B cell (primary cell): ENCODE data around the gene ZNF33B.

ENCODE experiments used
- CTCF ChIP-seq: fragments of 200-600 bp; IDR thresholded peaks from one replicate; pipeline ENCODE4 v1.8.0; 2022; ENCODE audit warnings: antibody characterized with exemption, mild to moderate bottlenecking
- EZH2 ChIP-seq: IDR thresholded peaks from 2 replicates; pipeline ENCODE4 v1.6.1; 2012; ENCODE audit warnings: borderline replicate concordance, low read depth, mild to moderate bottlenecking, moderate library complexity, low read length; ENCODE audit not compliant: insufficient read depth, poor library complexity, severe bottlenecking

GRCh38 chr10:42615419-42615818, 23.0 kb downstream of the ZNF33B start:
- TF ChIP-seq CTCF (no peak), EZH2 (no peak)
